SK-N-SH (cell line): ENCODE data around the gene GMFB. TPM values are rescaled to one million over a fixed set of nuclear protein-coding genes. Genes with fewer than 3 reads are reported as not detected.

ENCODE experiments used
- CTCF ChIA-PET: fragments of 300-600, 350-600 bp; formaldehyde crosslinking; extraction: SDS; loops from one replicate; lab custom pipeline; 2021; lab: Yijun Ruan, JAX
- POLR2A ChIA-PET: fragments of 350-600 bp; sonication (Branson Sonifier 250); formaldehyde crosslinking; extraction: SDS; loops from one replicate; lab custom pipeline; 2020; ENCODE audit warnings: antibody characterized with exemption, inconsistent platforms; lab: Yijun Ruan, JAX
- DNase-seq: peaks from one replicate; pipeline ENCODE4 v3.0.0; 2012
- H2AFZ ChIP-seq: fragments of 200-600 bp; sonication (generic); 2 replicates; pipeline ENCODE4 v1.8.1; 2016; ENCODE audit warnings: antibody characterized with exemption, mild to moderate bottlenecking, low read depth
- H3F3A ChIP-seq: fragments of 200-600 bp; sonication (generic); replicated peaks from 2 replicates; pipeline ENCODE3; 2016; ENCODE audit warnings: antibody characterized with exemption, mild to moderate bottlenecking; ENCODE audit not compliant: insufficient read depth
- H3K27ac ChIP-seq, 2 experiments: fragments of 200-500 bp in 1 of 2; fragments of 200-600 bp in 1 of 2; sonication (Bioruptor generic) in 1 of 2; sonication (generic), shearing (Covaris generic) in 1 of 2; 2 replicates each; pipeline versions ENCODE4 v1.5.1 to v1.6.1; 2014 to 2016; ENCODE audit warnings: low read depth in 2 of 2, inconsistent platforms in 1 of 2, low read length in 1 of 2, mild to moderate bottlenecking in 1 of 2, mixed read lengths in 1 of 2
- H3K27me3 ChIP-seq: fragments of 200-600 bp; sonication (generic), shearing (Covaris generic); 2 replicates; pipeline ENCODE4 v1.6.1; 2016; ENCODE audit warnings: mixed run types; ENCODE audit not compliant: insufficient read depth
- H3K36me3 ChIP-seq, 2 experiments: fragments of 200-500 bp in 1 of 2; fragments of 200-600 bp in 1 of 2; sonication (Bioruptor generic) in 1 of 2; sonication (generic) in 1 of 2; replicated peaks in 1 of 2; 2 replicates each; pipeline versions ENCODE3 to v1.5.1; 2014 to 2016; ENCODE audit warnings: low read length in 1 of 2, mild to moderate bottlenecking in 1 of 2; ENCODE audit not compliant: insufficient read depth in 2 of 2, control insufficient read depth in 1 of 2
- H3K4me1 ChIP-seq, 2 experiments: fragments of 200-500 bp in 1 of 2; fragments of 200-600 bp in 1 of 2; sonication (Bioruptor generic) in 1 of 2; sonication (generic), shearing (Covaris generic) in 1 of 2; 2 replicates each; pipeline versions ENCODE4 v1.5.1 to v1.6.1; 2014 to 2016; ENCODE audit warnings: low read depth in 1 of 2, low read length in 1 of 2, mixed run types in 1 of 2; ENCODE audit not compliant: insufficient read depth in 2 of 2, control insufficient read depth in 1 of 2
- H3K4me2 ChIP-seq: fragments of 200-600 bp; sonication (generic), shearing (Covaris generic); 2 replicates; pipeline ENCODE4 v1.6.1; 2017; ENCODE audit warnings: mixed run types
- H3K4me3 ChIP-seq, 2 experiments: fragments of 200-500 bp in 1 of 2; fragments of 200-600 bp in 1 of 2; sonication (Bioruptor generic) in 1 of 2; sonication (generic), shearing (Covaris generic) in 1 of 2; 2 replicates each; pipeline versions ENCODE4 v1.5.1 to v1.8.1; 2014 to 2016; ENCODE audit warnings: low read depth in 2 of 2, inconsistent platforms in 1 of 2, low read length in 1 of 2, mild to moderate bottlenecking in 1 of 2, mixed read lengths in 1 of 2, moderate library complexity in 1 of 2
- H3K79me2 ChIP-seq: fragments of 200-600 bp; sonication (generic); 2 replicates; pipeline ENCODE4 v1.8.1; 2017; ENCODE audit warnings: mild to moderate bottlenecking; ENCODE audit not compliant: insufficient read depth
- H3K9ac ChIP-seq: fragments of 200-600 bp; sonication (generic); 2 replicates; pipeline ENCODE4 v1.6.1; 2017; ENCODE audit warnings: mixed run types
- H3K9me2 ChIP-seq: fragments of 200-600 bp; sonication (generic); 2 replicates; pipeline ENCODE4 v1.6.1; 2017; ENCODE audit warnings: mixed run types
- H3K9me3 ChIP-seq: fragments of 200-600 bp; sonication (generic); 2 replicates; pipeline ENCODE4 v1.6.1; 2017; ENCODE audit warnings: mixed run types, mild to moderate bottlenecking, moderate library complexity
- H4K20me1 ChIP-seq: fragments of 200-600 bp; sonication (generic); 2 replicates; pipeline ENCODE4 v1.6.1; 2017; ENCODE audit warnings: mild to moderate bottlenecking, mixed run types; ENCODE audit not compliant: insufficient read depth
- CHD2 ChIP-seq: fragments of 150-350 bp; IDR thresholded peaks from 2 replicates; pipeline ENCODE4 v1.6.1; 2018; ENCODE audit warnings: low read length; ENCODE audit not compliant: partially characterized antibody
- FOXJ3 ChIP-seq: sonication (generic); formaldehyde crosslinking; IDR thresholded peaks from 2 replicates; pipeline ENCODE4 v1.5.1; 2020; ENCODE audit warnings: mild to moderate bottlenecking, missing genetic modification reagents
- MEF2A ChIP-seq: IDR thresholded peaks from 2 replicates; pipeline ENCODE4 v1.4.0; 2012; ENCODE audit warnings: low read depth, borderline replicate concordance
- NRF1 ChIP-seq: IDR thresholded peaks from 2 replicates; pipeline ENCODE4 v1.6.1; 2012; ENCODE audit warnings: low read depth, mild to moderate bottlenecking, low read length
- RAD21 ChIP-seq: IDR thresholded peaks from 2 replicates; pipeline ENCODE4 v1.6.1; 2012; ENCODE audit warnings: mild to moderate bottlenecking, low read length
- REST ChIP-seq: IDR thresholded peaks from 2 replicates; pipeline ENCODE4 v1.6.1; 2012; ENCODE audit warnings: mild to moderate bottlenecking, low read depth, low read length, moderate library complexity
- SMC3 ChIP-seq: IDR thresholded peaks from 2 replicates; pipeline ENCODE4 v1.6.1; 2012; ENCODE audit warnings: low read depth, low read length, improper control_type of control experiment
- TCF12 ChIP-seq: IDR thresholded peaks from 2 replicates; pipeline ENCODE4 v1.4.0; 2012
- TEAD4 ChIP-seq: IDR thresholded peaks from 2 replicates; pipeline ENCODE4 v1.4.0; 2012; ENCODE audit warnings: mild to moderate bottlenecking, borderline replicate concordance; ENCODE audit not compliant: insufficient read depth
- WGBS: methylation state at CpG from one replicate; pipeline ENCODE4 v1.1.6; 2017; ENCODE audit warnings: low lambda C conversion rate; 5-methylcytosine and 5-hydroxymethylcytosine counted together
- polyA plus RNA-seq, 3 experiments: library from polyadenylated mRNA; depleted of rRNA; stranded (reverse); fragments of >200 nt; gene quantifications; 2 replicates each; pipeline ENCODE4 v1.2.3, GENCODE V29; 2012
- TF ChIP-seq, protein P1 (sequence below): IDR thresholded peaks from 2 replicates; pipeline ENCODE4 v1.4.0; 2012; ENCODE audit warnings: low read depth, borderline replicate concordance
- TF ChIP-seq, protein P2 (sequence below): fragments of 150-350 bp; IDR thresholded peaks from 2 replicates; pipeline ENCODE4 v1.6.1; 2017; ENCODE audit warnings: antibody characterized with exemption, low read length, low read depth, borderline replicate concordance
- TF ChIP-seq, protein P3 (sequence below): IDR thresholded peaks from 2 replicates; pipeline ENCODE4; 2012
- TF ChIP-seq, protein P4 (sequence below): fragments of 150-350 bp; IDR thresholded peaks from 2 replicates; pipeline ENCODE4 v1.6.1; 2016; ENCODE audit warnings: mild to moderate bottlenecking, low read depth, low read length

The GMFB gene
- polyA plus RNA-seq, 1 of the 3 experiments (the other 2 are of a cell fraction): 9.4 TPM

- WGBS: 93% methylated on average over 4 of the region's 4 CpGs
- Histone ChIP-seq H3F3A (no peaks in the 10 kb centered on the region), H3K4me3 (no peak overlapping the region), H3K4me1 (peaks cover 6 to 15% of the 10 kb centered on the region in 2 experiments; a peak in 3 of 4 replicates), H3K9me3 (no peaks in the 10 kb centered on the region), H3K9me2 (no peaks in the 10 kb centered on the region), H2AFZ (no peak overlapping the region), H3K4me2 (no peak overlapping the region), H3K36me3 (peaks cover 27 to 31% of the 10 kb centered on the region in 2 experiments), H4K20me1 (no peaks in the 10 kb centered on the region), H3K79me2 (peaks cover 10% of the 10 kb centered on the region; the same call in 1 of the 2 replicates), H3K9ac (no peak overlapping the region)
- no peak for DNase-seq
- CTCF ChIA-PET: no interaction called here
- TF ChIP-seq REST: no peak
- no peak for TF ChIP-seq TEAD4
- no peak for TF ChIP-seq MEF2A
- no peak for TF ChIP-seq SMC3
- TF ChIP-seq, protein P1, sequence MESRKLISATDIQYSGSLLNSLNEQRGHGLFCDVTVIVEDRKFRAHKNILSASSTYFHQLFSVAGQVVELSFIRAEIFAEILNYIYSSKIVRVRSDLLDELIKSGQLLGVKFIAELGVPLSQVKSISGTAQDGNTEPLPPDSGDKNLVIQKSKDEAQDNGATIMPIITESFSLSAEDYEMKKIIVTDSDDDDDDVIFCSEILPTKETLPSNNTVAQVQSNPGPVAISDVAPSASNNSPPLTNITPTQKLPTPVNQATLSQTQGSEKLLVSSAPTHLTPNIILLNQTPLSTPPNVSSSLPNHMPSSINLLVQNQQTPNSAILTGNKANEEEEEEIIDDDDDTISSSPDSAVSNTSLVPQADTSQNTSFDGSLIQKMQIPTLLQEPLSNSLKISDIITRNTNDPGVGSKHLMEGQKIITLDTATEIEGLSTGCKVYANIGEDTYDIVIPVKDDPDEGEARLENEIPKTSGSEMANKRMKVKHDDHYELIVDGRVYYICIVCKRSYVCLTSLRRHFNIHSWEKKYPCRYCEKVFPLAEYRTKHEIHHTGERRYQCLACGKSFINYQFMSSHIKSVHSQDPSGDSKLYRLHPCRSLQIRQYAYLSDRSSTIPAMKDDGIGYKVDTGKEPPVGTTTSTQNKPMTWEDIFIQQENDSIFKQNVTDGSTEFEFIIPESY: no peak
- TF ChIP-seq, all 33 proteins: peak for 0
- Histone ChIP-seq H3K27ac (no peak overlapping the region), H3K27me3 (no peaks in the 10 kb centered on the region)
- POLR2A ChIA-PET: no interaction called here
Observed at GRCh38 chr14:54471641-54472040, 17.1 kb downstream of the GMFB start.

- no peaks in the 10 kb centered on the region for H3F3A ChIP-seq
- 86% methylated on average over 4 of the region's 4 CpGs for WGBS
- no peak overlapping the region for H3K4me3 ChIP-seq
- H4K20me1 ChIP-seq: no peaks in the 10 kb centered on the region
- H3K27ac ChIP-seq: no peak overlapping the region
- H3K79me2 ChIP-seq: peaks cover 4% of the 10 kb centered on the region; the same call in 1 of the 2 replicates
- POLR2A ChIA-PET: no interaction called here
- H3K9ac ChIP-seq: no peak overlapping the region
- peaks cover 19 to 22% of the 10 kb centered on the region in 2 experiments for H3K36me3 ChIP-seq
- no peaks in the 10 kb centered on the region for H3K9me3 ChIP-seq
- CTCF ChIA-PET: no interaction called here
- H3K9me2 ChIP-seq: no peaks in the 10 kb centered on the region
- DNase-seq: no peak
- peaks cover 0 to 7% of the 10 kb centered on the region in 2 experiments; a peak in 3 of 4 replicates for H3K4me1 ChIP-seq
- H3K4me2 ChIP-seq: no peak overlapping the region
- no peaks in the 10 kb centered on the region for H3K27me3 ChIP-seq
- H2AFZ ChIP-seq: no peak overlapping the region
- TF ChIP-seq, protein P2, sequence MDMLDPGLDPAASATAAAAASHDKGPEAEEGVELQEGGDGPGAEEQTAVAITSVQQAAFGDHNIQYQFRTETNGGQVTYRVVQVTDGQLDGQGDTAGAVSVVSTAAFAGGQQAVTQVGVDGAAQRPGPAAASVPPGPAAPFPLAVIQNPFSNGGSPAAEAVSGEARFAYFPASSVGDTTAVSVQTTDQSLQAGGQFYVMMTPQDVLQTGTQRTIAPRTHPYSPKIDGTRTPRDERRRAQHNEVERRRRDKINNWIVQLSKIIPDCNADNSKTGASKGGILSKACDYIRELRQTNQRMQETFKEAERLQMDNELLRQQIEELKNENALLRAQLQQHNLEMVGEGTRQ: no peak
- TF ChIP-seq, protein P3, sequence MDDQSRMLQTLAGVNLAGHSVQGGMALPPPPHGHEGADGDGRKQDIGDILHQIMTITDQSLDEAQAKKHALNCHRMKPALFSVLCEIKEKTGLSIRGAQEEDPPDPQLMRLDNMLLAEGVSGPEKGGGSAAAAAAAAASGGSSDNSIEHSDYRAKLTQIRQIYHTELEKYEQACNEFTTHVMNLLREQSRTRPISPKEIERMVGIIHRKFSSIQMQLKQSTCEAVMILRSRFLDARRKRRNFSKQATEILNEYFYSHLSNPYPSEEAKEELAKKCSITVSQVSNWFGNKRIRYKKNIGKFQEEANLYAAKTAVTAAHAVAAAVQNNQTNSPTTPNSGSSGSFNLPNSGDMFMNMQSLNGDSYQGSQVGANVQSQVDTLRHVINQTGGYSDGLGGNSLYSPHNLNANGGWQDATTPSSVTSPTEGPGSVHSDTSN: no peak
- TF ChIP-seq RAD21 (no peak), CHD2 (no peak), MEF2A (no peak), TCF12 (no peak), SMC3 (no peak), NRF1 (no peak), FOXJ3 (CRISPR knock-in tag) (no peak)
- TF ChIP-seq, protein P4, sequence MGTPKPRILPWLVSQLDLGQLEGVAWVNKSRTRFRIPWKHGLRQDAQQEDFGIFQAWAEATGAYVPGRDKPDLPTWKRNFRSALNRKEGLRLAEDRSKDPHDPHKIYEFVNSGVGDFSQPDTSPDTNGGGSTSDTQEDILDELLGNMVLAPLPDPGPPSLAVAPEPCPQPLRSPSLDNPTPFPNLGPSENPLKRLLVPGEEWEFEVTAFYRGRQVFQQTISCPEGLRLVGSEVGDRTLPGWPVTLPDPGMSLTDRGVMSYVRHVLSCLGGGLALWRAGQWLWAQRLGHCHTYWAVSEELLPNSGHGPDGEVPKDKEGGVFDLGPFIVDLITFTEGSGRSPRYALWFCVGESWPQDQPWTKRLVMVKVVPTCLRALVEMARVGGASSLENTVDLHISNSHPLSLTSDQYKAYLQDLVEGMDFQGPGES: no peak
- TF ChIP-seq, protein P1: no peak
Observed at GRCh38 chr14:54470701-54471100, 18.1 kb downstream of the GMFB start.
